MM.1S (cell line): ENCODE data around the gene OR10J5.
"Not testable (repeated sequence)": the region's sequence is repeated elsewhere in the genome, so short reads cannot be mapped to it uniquely, and the experiment has no call there.

Experiments
- DNase-seq: peaks from one replicate; pipeline ENCODE4 v3.0.0-alpha.2; 2015
- H2AFZ ChIP-seq: fragments of 300-600 bp; sonication (generic); 2 replicates; pipeline ENCODE4 v1.6.0; 2016; ENCODE audit warnings: antibody characterized with exemption, low read length
- H3F3A ChIP-seq: fragments of 300-600 bp; sonication (generic); 2 replicates; pipeline ENCODE4 v1.6.1; 2016; ENCODE audit warnings: mild to moderate bottlenecking, antibody characterized with exemption, low read length, moderate library complexity, mixed read lengths; ENCODE audit not compliant: insufficient read depth
- H3K27ac ChIP-seq: fragments of 300-600 bp; sonication (generic); 2 replicates; pipeline ENCODE4 v1.5.1; 2016; ENCODE audit warnings: mild to moderate bottlenecking, low read length
- H3K27me3 ChIP-seq: fragments of 300-600 bp; sonication (generic); replicated peaks from 2 replicates; pipeline ENCODE4 v1.6.0; 2016; ENCODE audit warnings: low read length; ENCODE audit not compliant: insufficient read depth
- H3K36me3 ChIP-seq: fragments of 300-600 bp; sonication (generic); replicated peaks from 2 replicates; pipeline ENCODE4 v1.6.1; 2016; ENCODE audit warnings: mild to moderate bottlenecking, low read length, mixed read lengths; ENCODE audit not compliant: insufficient read depth
- H3K4me1 ChIP-seq: fragments of 300-600 bp; sonication (generic); 2 replicates; pipeline ENCODE4 v1.6.1; 2016; ENCODE audit warnings: low read length, mixed read lengths
- H3K4me2 ChIP-seq: fragments of 300-600 bp; sonication (generic); 2 replicates; pipeline ENCODE4 v1.6.0; 2016; ENCODE audit warnings: low read depth, low read length
- H3K4me3 ChIP-seq: fragments of 300-600 bp; sonication (generic); 2 replicates; pipeline ENCODE4 v1.5.1; 2016; ENCODE audit warnings: low read length, mixed read lengths
- H3K79me2 ChIP-seq: fragments of 300-600 bp; sonication (generic); 2 replicates; pipeline ENCODE4 v1.6.1; 2016; ENCODE audit warnings: mixed run types, low read length, mixed read lengths
- H3K9ac ChIP-seq: fragments of 300-600 bp; sonication (generic); 2 replicates; pipeline ENCODE4 v1.6.1; 2016; ENCODE audit warnings: low read length, mixed read lengths
- H3K9me2 ChIP-seq: fragments of 300-600 bp; sonication (generic); replicated peaks from 2 replicates; pipeline ENCODE4 v1.6.1; 2016; ENCODE audit warnings: mild to moderate bottlenecking, low read length, mixed read lengths; ENCODE audit not compliant: insufficient read depth
- H3K9me3 ChIP-seq: fragments of 300-600 bp; sonication (generic); replicated peaks from 2 replicates; pipeline ENCODE4 v1.6.1; 2016; ENCODE audit warnings: mild to moderate bottlenecking, low read length, mixed read lengths; ENCODE audit not compliant: insufficient read depth
- H4K20me1 ChIP-seq: fragments of 300-600 bp; sonication (generic); 2 replicates; pipeline ENCODE4 v1.6.1; 2016; ENCODE audit warnings: mild to moderate bottlenecking, low read length, moderate library complexity, mixed read lengths; ENCODE audit not compliant: insufficient read depth
- CTCF ChIP-seq: fragments of 300-600 bp; sonication (generic); IDR thresholded peaks from 2 replicates; pipeline ENCODE4 v1.5.1; 2016; ENCODE audit warnings: antibody characterized with exemption, low read length, mixed read lengths
- EZH2 ChIP-seq: fragments of 300-600 bp; sonication (generic); optimal IDR thresholded peaks from 2 replicates; pipeline ENCODE3; 2017; ENCODE audit warnings: low read depth, mild to moderate bottlenecking, antibody characterized with exemption, low read length, mixed read lengths
- EZH2phosphoT487 ChIP-seq: fragments of 300-600 bp; sonication (generic); IDR thresholded peaks from 2 replicates; pipeline ENCODE4 v1.6.1; 2018; ENCODE audit warnings: antibody characterized with exemption, low read length

The OR10J5 gene

DNA sequence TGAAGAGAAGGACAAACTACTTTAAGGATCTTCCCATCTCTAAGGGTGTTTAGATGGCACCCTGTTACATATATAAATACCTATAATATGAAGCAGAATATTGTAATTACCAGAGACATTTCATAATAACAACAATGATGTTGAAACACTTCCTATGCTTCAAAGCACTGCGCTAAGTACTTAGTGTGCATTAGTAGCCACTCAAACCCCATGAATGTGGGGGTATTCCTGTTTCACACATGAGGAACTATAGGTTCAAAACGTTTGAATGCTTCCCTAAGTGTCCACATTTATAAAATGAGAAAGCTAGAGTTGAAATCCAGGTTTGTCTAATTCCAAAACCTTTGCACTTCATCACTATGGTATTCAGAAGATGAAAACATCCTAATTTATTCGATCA lies 18.5 kb upstream of the OR10J5 start:
- Histone ChIP-seq H3K4me2 (no peak overlapping the region), H3K4me3 (no peak overlapping the region), H3F3A (no peaks in the 10 kb centered on the region), H3K27me3 (no peaks in the 10 kb centered on the region), H3K9me3 (no peaks in the 10 kb centered on the region), H3K4me1 (no peaks in the 10 kb centered on the region), H3K9me2 (no peaks in the 10 kb centered on the region), H3K9ac (no peak overlapping the region), H4K20me1 (no peaks in the 10 kb centered on the region), H3K36me3 (no peaks in the 10 kb centered on the region), H3K79me2 (no peaks in the 10 kb centered on the region), H2AFZ (no peak overlapping the region), H3K27ac (no peak overlapping the region)
- TF ChIP-seq CTCF (no peak), EZH2phosphoT487 (no peak), EZH2 (no peak)
- no peak for DNase-seq

DNA sequence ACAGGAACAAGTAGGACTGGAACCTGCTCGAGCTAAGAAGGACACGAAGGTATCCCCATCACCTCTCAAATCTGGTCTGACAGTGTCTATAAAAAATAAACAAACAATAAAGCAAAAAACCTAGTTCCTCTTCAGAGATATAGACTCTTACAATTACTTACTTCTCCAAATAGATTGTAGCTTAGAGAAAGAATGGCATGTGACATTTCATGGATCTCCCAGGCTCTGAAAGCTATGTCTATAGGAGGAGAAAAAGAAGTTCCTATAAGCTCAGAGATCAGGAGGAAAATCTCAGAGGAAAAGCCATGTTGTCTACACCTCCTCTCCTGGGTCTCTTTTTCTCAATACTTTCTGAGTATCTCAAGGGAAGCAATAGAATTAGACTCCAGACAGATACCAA lies 12.3 kb upstream of the OR10J5 start:
- Histone ChIP-seq H4K20me1 (no peaks in the 10 kb centered on the region), H3K9me3 (no peaks in the 10 kb centered on the region), H2AFZ (no peak overlapping the region), H3K4me3 (no peak overlapping the region), H3K79me2 (no peaks in the 10 kb centered on the region), H3F3A (no peaks in the 10 kb centered on the region), H3K9me2 (no peaks in the 10 kb centered on the region), H3K27me3 (no peaks in the 10 kb centered on the region), H3K36me3 (no peaks in the 10 kb centered on the region), H3K4me2 (no peak overlapping the region), H3K4me1 (no peaks in the 10 kb centered on the region), H3K27ac (no peak overlapping the region), H3K9ac (no peak overlapping the region)
- TF ChIP-seq CTCF = no peak
- TF ChIP-seq EZH2 = no peak
- no peak for TF ChIP-seq EZH2phosphoT487
- DNase-seq = no peak

DNA sequence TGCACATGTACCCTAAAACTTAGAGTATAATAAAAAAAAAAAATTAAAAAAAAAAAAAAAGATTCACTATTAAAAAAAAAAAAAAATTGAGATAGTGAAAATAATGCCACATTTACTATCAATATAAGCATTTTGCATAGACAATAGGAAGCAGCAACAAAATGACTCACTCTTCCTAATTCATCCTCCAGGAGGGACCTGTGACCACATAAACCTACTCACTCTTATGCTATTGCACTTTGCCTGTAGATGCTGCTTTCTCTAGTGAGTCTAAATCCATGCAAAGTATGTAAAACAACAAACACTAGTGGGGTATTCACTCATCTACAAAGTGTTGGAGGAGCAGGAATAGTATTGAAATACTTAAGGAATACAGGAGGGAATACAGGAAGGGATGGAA lies 2.9 kb downstream of the OR10J5 start:
- H3K4me2 ChIP-seq = no peak overlapping the region
- no peaks in the 10 kb centered on the region for H3K36me3 ChIP-seq
- no peak overlapping the region for H3K27ac ChIP-seq
- no peaks in the 10 kb centered on the region for H3K9me3 ChIP-seq
- no peaks in the 10 kb centered on the region; the same call in 1 of the 2 replicates for H3K9me2 ChIP-seq
- H3K4me3 ChIP-seq = no peak overlapping the region
- H3F3A ChIP-seq = no peaks in the 10 kb centered on the region
- H3K9ac ChIP-seq = no peak overlapping the region
- H4K20me1 ChIP-seq = no peaks in the 10 kb centered on the region
- H3K4me1 ChIP-seq = no peaks in the 10 kb centered on the region
- no peak for DNase-seq
- TF ChIP-seq EZH2 = no peak
- no peak for TF ChIP-seq CTCF
- TF ChIP-seq EZH2phosphoT487 = no peak
- H3K79me2 ChIP-seq = no peaks in the 10 kb centered on the region
- H3K27me3 ChIP-seq = no peaks in the 10 kb centered on the region
- H2AFZ ChIP-seq = no peak overlapping the region

- not testable (repeated sequence) for H3K36me3 ChIP-seq, H3K4me2 ChIP-seq, H4K20me1 ChIP-seq, H3K27ac ChIP-seq, H2AFZ ChIP-seq, H3K27me3 ChIP-seq, H3K9me3 ChIP-seq, H3K9me2 ChIP-seq, H3K9ac ChIP-seq, H3K79me2 ChIP-seq, DNase-seq, H3K4me3 ChIP-seq, H3K4me1 ChIP-seq, H3F3A ChIP-seq
These were observed 11.0 kb downstream of the OR10J5 start for GRCh38 chr1:159524792-159525191.
